ENCODE measurements around the gene KIRREL3.
"Not testable (repeated sequence)": the region's sequence is repeated elsewhere in the genome, so short reads cannot be mapped to it uniquely, and the experiment has no call there.

The KIRREL3 gene

GRCh38 chr11:126391286-126391954, 609.1 kb downstream of the KIRREL3 start:
- DNase-seq = peak; percentile 46

GRCh38 chr11:126390272-126390867, 610.2 kb downstream of the KIRREL3 start:
- no peak for DNase-seq

GRCh38 chr11:126387857-126388256, 612.7 kb downstream of the KIRREL3 start:
- no peak for DNase-seq

DNA sequence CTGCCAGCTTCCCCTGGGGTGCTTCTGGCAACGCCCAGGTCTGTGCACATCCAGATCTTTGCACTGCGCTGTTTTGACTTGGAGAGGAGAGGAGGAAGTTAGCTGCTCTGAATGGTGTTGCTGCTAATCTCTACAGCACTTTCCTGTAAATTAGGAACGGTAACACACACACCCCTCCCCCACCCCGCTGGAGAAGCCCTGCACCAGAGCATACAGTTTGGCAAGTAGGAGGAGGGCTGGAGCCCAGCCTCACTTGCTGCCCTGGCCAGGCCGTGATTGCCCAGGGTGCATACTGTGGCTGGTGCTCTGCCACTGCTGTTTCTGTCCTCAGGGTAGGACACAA, 613.9 kb downstream of the KIRREL3 start:
- peak; percentile 89 for DNase-seq

GRCh38 chr11:126385991-126386728, 614.4 kb downstream of the KIRREL3 start:
- DNase-seq = no peak

DNA sequence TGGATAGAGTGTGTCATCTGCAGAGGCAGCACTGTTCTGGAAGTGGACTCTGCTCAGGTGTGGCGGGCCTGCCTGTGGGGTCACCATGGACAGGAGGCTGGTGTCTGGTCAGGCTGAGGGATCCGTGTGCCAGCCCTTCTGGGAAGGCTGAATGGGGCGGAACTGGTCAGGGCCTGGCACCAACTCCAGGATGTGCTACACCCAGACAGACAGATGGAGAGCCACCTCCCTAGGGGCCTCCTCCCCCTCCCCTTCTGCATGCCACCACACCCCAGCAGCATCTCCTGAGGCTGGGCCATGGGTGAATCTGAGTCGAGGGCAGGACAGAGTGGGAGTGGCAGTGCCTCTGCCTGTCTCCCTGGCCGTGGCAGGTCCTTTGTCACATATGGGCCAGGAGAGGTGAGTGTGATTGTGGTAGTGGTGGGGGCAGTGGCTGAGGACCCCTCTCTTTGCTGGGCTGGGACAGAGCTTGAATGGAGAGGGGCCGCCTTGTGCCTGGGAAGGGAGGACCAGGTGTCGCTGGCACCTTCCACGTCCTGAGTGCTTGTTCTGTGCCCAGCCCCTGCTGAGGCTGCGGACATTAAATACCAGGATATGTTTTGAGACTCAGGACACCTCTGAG, 616.0 kb downstream of the KIRREL3 start:
- no peak for DNase-seq

GRCh38 chr11:126383339-126384335, 616.9 kb downstream of the KIRREL3 start:
- DNase-seq = no peak

- DNase-seq = not testable (repeated sequence)
Measured at GRCh38 chr11:126382641-126383040, 617.9 kb downstream of the KIRREL3 start.

- not testable (repeated sequence) for DNase-seq
Measured at GRCh38 chr11:126381960-126382359, 618.6 kb downstream of the KIRREL3 start.

DNA sequence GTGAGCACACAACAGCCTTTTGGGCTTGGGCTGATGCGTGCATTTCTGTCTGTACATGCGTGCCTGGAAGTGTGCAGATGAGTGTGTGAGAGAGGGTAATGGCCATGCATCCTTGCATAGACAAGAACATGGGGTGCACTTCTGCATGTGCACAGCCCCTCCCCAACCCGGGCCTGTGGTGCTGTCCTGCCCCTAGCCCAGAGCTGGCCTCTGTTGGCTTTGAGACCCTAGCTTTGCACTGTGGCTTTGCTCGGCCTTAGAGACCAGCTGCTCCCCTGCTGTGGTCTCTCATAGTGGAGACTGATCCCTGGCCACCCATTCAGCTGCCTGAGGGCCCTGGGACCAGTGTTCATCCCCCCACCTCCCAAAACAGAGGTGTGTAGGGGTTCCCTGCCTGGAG, 619.7 kb downstream of the KIRREL3 start:
- DNase-seq = no peak

DNA sequence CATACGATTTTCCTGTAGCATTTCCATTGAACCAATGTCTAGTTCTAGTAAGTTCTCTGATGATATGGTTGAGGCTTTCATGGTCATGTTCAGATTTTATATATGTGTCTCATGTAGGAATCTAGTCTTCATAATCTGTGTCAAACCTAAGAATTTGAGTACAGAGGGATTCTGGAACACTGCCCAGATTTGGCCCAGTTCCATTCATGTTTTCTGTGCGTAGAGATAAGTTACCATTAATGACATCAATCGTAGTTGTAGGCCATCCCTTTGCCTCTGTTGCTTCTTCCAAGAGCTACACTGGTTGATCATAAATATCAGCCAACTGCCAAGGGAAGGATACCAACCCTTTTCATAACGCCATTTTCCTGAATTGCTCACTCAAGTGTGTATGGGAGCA, 621.8 kb downstream of the KIRREL3 start:
- DNase-seq = peak; percentile 61

DNA sequence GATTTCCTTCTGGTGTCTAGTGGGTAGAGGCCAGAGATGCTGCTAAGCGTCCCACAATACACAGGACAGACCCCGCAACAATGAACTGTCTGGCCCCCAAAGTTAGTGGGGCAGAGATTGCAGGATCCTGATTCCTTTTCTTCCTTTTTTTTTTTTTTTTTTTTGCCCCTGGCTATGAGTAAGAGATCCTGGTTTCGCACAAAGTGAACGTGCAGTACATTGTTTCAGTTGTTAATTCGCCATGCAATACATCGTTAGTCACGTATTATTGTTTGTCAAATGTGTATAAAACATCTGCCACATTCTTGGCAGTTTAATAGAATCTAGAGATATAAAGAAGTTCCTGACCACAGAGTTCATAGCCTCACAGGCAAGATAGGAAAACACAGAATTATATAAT, 624.8 kb downstream of the KIRREL3 start:
- no peak for DNase-seq

DNA sequence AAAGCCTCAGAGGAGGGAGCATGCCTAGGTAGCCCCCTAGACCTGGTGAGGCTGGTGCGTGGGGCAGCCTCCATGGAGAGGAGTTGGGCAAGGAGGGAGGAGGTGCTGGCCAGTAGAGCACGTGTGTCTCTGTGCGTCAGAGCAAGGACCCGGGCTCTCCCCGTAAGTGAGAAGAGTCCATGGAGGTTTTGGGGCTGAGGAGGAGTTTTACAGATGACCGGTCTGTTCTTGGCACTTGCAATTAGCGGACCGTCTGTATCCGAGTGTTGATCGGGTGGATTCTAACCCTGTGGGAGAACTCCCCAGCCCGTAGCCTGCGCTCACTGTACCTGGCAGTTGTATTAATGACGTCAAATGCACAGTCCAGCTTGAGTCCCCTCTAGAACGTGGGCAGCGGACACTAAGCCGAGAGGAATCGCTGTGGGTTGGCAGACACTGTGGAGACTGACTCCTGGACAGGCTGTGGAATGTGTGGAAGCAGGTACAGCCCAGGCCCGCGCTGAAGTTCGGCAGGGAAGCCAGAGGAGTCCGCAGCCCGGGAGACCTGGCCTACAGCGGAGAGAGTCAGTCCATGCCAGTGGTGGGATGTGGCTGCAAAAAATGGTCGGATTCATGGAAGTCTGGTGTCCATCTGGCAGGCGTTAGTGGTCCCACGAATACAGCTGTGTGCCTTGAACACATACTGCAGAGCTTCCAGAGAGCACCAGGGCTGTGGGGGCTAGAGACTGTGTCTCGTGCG, 625.8 kb downstream of the KIRREL3 start:
- not testable (repeated sequence) for DNase-seq

- not testable (repeated sequence) for DNase-seq
Measured at GRCh38 chr11:126373389-126374066, 627.0 kb downstream of the KIRREL3 start.

Data from hematopoietic multipotent progenitor cell treated with erythropoietin and hydrocortisone succinate and interleukin-3 and kit ligand, for 4 days (in vitro differentiated cells).